CD4-positive, alpha-beta memory T cell (primary cell): ENCODE measurements around the gene LRRN4. TPM values are rescaled to one million over a fixed set of nuclear protein-coding genes. Genes with fewer than 3 reads are reported as not detected.
A peak's percentile ranks its signal among the peaks of the same experiment; 100 is the strongest.

ENCODE experiments used
- CTCF ChIA-PET: fragments of 350-600 bp; sonication (Branson Sonifier 250); formaldehyde crosslinking; loops from one replicate; lab custom pipeline; 2021; ENCODE audit warnings: inconsistent platforms; ENCODE audit not compliant: partially characterized antibody; lab: Charles Lee
- POLR2A ChIA-PET: fragments of 350-600 bp; sonication (Branson Sonifier 250); formaldehyde crosslinking; loops from one replicate; lab custom pipeline; 2021; ENCODE audit not compliant: partially characterized antibody; lab: Charles Lee
- DNase-seq, 5 donors: peaks; one replicate each; pipeline versions ENCODE4 v3.0.0 to v3.0.0-alpha.2; 2020 to 2022; ENCODE audit warnings: mixed read lengths in 1 of 5
- H3K27ac ChIP-seq: one replicate; pipeline ENCODE4 v1.7.0; 2013; ENCODE audit warnings: low read depth, low read length
- H3K27me3 ChIP-seq: 2 replicates; pipeline ENCODE4 v1.7.0; 2013; ENCODE audit warnings: mild to moderate bottlenecking, low read length, moderate library complexity; ENCODE audit not compliant: insufficient read depth
- H3K36me3 ChIP-seq: 2 replicates; pipeline ENCODE4 v1.7.0; 2013; ENCODE audit warnings: mild to moderate bottlenecking, low read length, moderate library complexity; ENCODE audit not compliant: insufficient read depth
- H3K4me1 ChIP-seq: 2 replicates; pipeline ENCODE4 v1.7.0; 2013; ENCODE audit warnings: mild to moderate bottlenecking, low read length, moderate library complexity; ENCODE audit not compliant: insufficient read depth
- H3K4me3 ChIP-seq, 2 donors: one replicate each; pipeline ENCODE4 v1.7.0; 2013; ENCODE audit warnings: low read length in 2 of 2, mild to moderate bottlenecking in 1 of 2
- H3K9me3 ChIP-seq, 2 donors: one replicate each; pipeline ENCODE4 v1.7.0; 2013; ENCODE audit warnings: low read length in 2 of 2, control low read depth in 1 of 2; ENCODE audit not compliant: control insufficient read depth in 1 of 2
- H3K27ac Mint-ChIP-seq, 7 donors: one replicate each; pipeline ENCODE4 v1.8.0; 2020 to 2021; ENCODE audit warnings: mixed read lengths in 7 of 7, mild to moderate bottlenecking in 6 of 7, inconsistent platforms in 3 of 7, moderate library complexity in 3 of 7
- H3K27me3 Mint-ChIP-seq, 2 donors: one replicate each; pipeline ENCODE4 v1.8.0; 2020 to 2021; ENCODE audit warnings: mixed read lengths in 2 of 2
- H3K36me3 Mint-ChIP-seq, 2 donors: one replicate each; pipeline ENCODE4 v1.8.0; 2020 to 2021; ENCODE audit warnings: mixed read lengths in 2 of 2, inconsistent platforms in 1 of 2, mild to moderate bottlenecking in 1 of 2
- H3K4me1 Mint-ChIP-seq, 4 donors: one replicate each; pipeline ENCODE4 v1.8.0; 2020 to 2021; ENCODE audit warnings: mixed read lengths in 4 of 4, mild to moderate bottlenecking in 1 of 4
- H3K4me3 Mint-ChIP-seq, 8 donors: one replicate each; pipeline ENCODE4 v1.8.0; 2020 to 2021; ENCODE audit warnings: mixed read lengths in 8 of 8, mild to moderate bottlenecking in 7 of 8, moderate library complexity in 6 of 8, inconsistent platforms in 3 of 8
- H3K9me3 Mint-ChIP-seq, 8 donors: one replicate each; pipeline ENCODE4 v1.8.0; 2020 to 2021; ENCODE audit warnings: mixed read lengths in 8 of 8, mild to moderate bottlenecking in 5 of 8, inconsistent platforms in 3 of 8, moderate library complexity in 1 of 8
- intact Hi-C: fragments of 100-400 bp; cut with micrococcal nuclease; formaldehyde crosslinking; loops from one replicate; pipeline ENCODE4 v1.15.1; 2023
- polyA plus RNA-seq, 2 donors: library from polyadenylated mRNA; unstranded; fragments of 300-500 nt; fragmentation: Illumina TruSeq; gene quantifications; one replicate each; pipeline ENCODE4 v1.2.3, GENCODE V29; 2021
- total RNA-seq, 2 experiments: library from RNA; stranded (reverse); gene quantifications; one replicate each; pipeline ENCODE4 v1.2.3, GENCODE V29; 2021

Gene LRRN4
- total and polyA plus RNA-seq, 4 experiments from 2014 or later, result not detected

GRCh38 chr20:6074784-6075183 is 20.9 kb upstream of the LRRN4 start:
- H3K36me3 ChIP-seq, result no peaks in the 10 kb centered on the region
- H3K27ac ChIP-seq, result no peak overlapping the region
- POLR2A ChIA-PET, result no interaction called here
- CTCF ChIA-PET, result interaction anchor here (0.7 to 8.7 kb wide), 3 partner anchors 11 to 543 kb away, joined by 3 to 145 read pairs (median 6); no protein-coding TSS in a partner anchor
- intact Hi-C loops, result loop anchor here (5.0 kb wide), 1 partner anchor 287 kb away; no protein-coding TSS in a partner anchor
- Mint-ChIP-seq H3K4me1 (peaks cover 0 to 3% (median 0%) of the 10 kb centered on the region in 4 donors), H3K36me3 (no peaks in the 10 kb centered on the region), H3K4me3 (no peak overlapping the region), H3K27ac (no peak overlapping the region), H3K27me3 (peaks cover 5 to 7% of the 10 kb centered on the region in 2 donors), H3K9me3 (peaks cover 0 to 3% (median 0%) of the 10 kb centered on the region in 8 donors)
- no peaks in the 10 kb centered on the region for H3K9me3 ChIP-seq
- no peaks in the 10 kb centered on the region for H3K4me1 ChIP-seq
- no peak overlapping the region for H3K4me3 ChIP-seq
- no peak for DNase-seq
- no peaks in the 10 kb centered on the region for H3K27me3 ChIP-seq

- POLR2A ChIA-PET, result interaction anchor here (0.9 kb wide), 1 partner anchor 360 kb away, joined by 3 read pairs; no protein-coding TSS in a partner anchor
- H3K36me3 Mint-ChIP-seq, result no peaks in the 10 kb centered on the region
- CTCF ChIA-PET, result interaction anchor here (0.7 to 8.7 kb wide), 5 partner anchors 10 to 543 kb away, joined by 3 to 145 read pairs (median 6); no protein-coding TSS in a partner anchor
- no peaks in the 10 kb centered on the region for H3K9me3 ChIP-seq
- H3K9me3 Mint-ChIP-seq, result peaks cover 0 to 3% (median 0%) of the 10 kb centered on the region in 8 donors
- H3K27me3 ChIP-seq, result no peaks in the 10 kb centered on the region
- intact Hi-C loops, result no loop called here
- H3K27me3 Mint-ChIP-seq, result peaks cover 5 to 6% of the 10 kb centered on the region in 2 donors
- no peak overlapping the region for H3K4me3 ChIP-seq
- H3K27ac ChIP-seq, result no peak overlapping the region
- no peak overlapping the region for H3K27ac Mint-ChIP-seq
- no peaks in the 10 kb centered on the region for H3K36me3 ChIP-seq
- DNase-seq, result peak in 3 of 5 donors; percentile 3 to 16 (median 5)
- H3K4me1 ChIP-seq, result no peaks in the 10 kb centered on the region
- H3K4me3 Mint-ChIP-seq, result no peak overlapping the region
- H3K4me1 Mint-ChIP-seq, result peaks cover 0 to 3% (median 0%) of the 10 kb centered on the region in 4 donors
These were observed 20.3 kb upstream of the LRRN4 start for GRCh38 chr20:6074145-6074561.

GRCh38 chr20:6070829-6071695 is 17.2 kb upstream of the LRRN4 start:
- ChIA-PET CTCF (interaction anchor here (8.7 kb wide), 1 partner anchor 540 kb away, joined by 145 read pairs; no protein-coding TSS in a partner anchor), POLR2A (no interaction called here)
- H3K9me3 ChIP-seq, result no peaks in the 10 kb centered on the region
- H3K4me1 Mint-ChIP-seq, result peaks cover 0 to 3% (median 0%) of the 10 kb centered on the region in 4 donors
- no peak overlapping the region for H3K27ac ChIP-seq
- no peaks in the 10 kb centered on the region for H3K36me3 Mint-ChIP-seq
- no peak overlapping the region for H3K4me3 Mint-ChIP-seq
- no peak overlapping the region for H3K27ac Mint-ChIP-seq
- intact Hi-C loops, result no loop called here
- H3K27me3 Mint-ChIP-seq, result peaks cover 0 to 5% of the 10 kb centered on the region in 2 donors
- no peak for DNase-seq
- H3K4me3 ChIP-seq, result no peak overlapping the region
- no peaks in the 10 kb centered on the region for H3K4me1 ChIP-seq
- H3K9me3 Mint-ChIP-seq, result peaks cover 0 to 3% (median 0%) of the 10 kb centered on the region in 8 donors
- no peaks in the 10 kb centered on the region for H3K27me3 ChIP-seq
- H3K36me3 ChIP-seq, result no peaks in the 10 kb centered on the region

DNA sequence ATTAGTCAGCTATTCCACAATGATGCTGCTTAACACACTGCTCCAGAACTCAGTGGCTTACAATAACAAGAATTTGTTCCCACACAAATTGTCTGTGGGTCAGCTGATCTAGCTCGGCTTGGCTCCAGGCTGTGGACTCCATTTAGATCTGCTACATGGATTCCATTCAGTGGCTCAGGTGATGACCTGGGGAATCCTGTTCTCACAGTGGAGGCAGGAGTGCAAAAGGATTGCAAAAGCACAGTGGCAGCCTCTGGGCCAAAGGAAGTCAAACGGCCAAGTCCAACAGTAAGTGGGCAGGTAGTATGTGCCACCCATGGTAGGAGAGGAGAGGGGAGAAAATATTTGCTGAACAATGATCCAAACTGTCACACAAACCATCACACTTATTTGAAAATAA is 15.8 kb upstream of the LRRN4 start:
- intact Hi-C loops, result no loop called here
- peaks cover 2 to 5% of the 10 kb centered on the region in 2 donors for H3K27me3 Mint-ChIP-seq
- peaks cover 0 to 3% (median 0%) of the 10 kb centered on the region in 8 donors for H3K9me3 Mint-ChIP-seq
- CTCF ChIA-PET, result interaction anchor here (1.5 kb wide), 1 partner anchor 9 kb away, joined by 4 read pairs; no protein-coding TSS in a partner anchor
- no peak for DNase-seq
- no peaks in the 10 kb centered on the region for H3K36me3 Mint-ChIP-seq
- H3K9me3 ChIP-seq, result no peaks in the 10 kb centered on the region
- no peak overlapping the region for H3K4me3 ChIP-seq
- H3K4me3 Mint-ChIP-seq, result no peak overlapping the region
- H3K36me3 ChIP-seq, result no peaks in the 10 kb centered on the region
- POLR2A ChIA-PET, result no interaction called here
- no peak overlapping the region for H3K27ac ChIP-seq
- no peaks in the 10 kb centered on the region for H3K4me1 ChIP-seq
- peaks cover 0 to 3% (median 0%) of the 10 kb centered on the region in 4 donors for H3K4me1 Mint-ChIP-seq
- H3K27me3 ChIP-seq, result no peaks in the 10 kb centered on the region
- no peak overlapping the region for H3K27ac Mint-ChIP-seq

GRCh38 chr20:6067763-6068318 is 14.0 kb upstream of the LRRN4 start:
- Histone ChIP-seq H3K36me3 (no peaks in the 10 kb centered on the region), H3K27me3 (no peaks in the 10 kb centered on the region), H3K9me3 (no peaks in the 10 kb centered on the region), H3K4me3 (no peak overlapping the region), H3K27ac (no peak overlapping the region), H3K4me1 (no peaks in the 10 kb centered on the region)
- no peaks in the 10 kb centered on the region for H3K4me1 Mint-ChIP-seq
- H3K27me3 Mint-ChIP-seq, result peaks cover 2 to 5% of the 10 kb centered on the region in 2 donors
- ChIA-PET CTCF (no interaction called here), POLR2A (no interaction called here)
- peaks cover 0 to 3% (median 0%) of the 10 kb centered on the region in 8 donors for H3K9me3 Mint-ChIP-seq
- intact Hi-C loops, result no loop called here
- H3K4me3 Mint-ChIP-seq, result no peak overlapping the region
- H3K36me3 Mint-ChIP-seq, result no peaks in the 10 kb centered on the region
- no peak for DNase-seq
- H3K27ac Mint-ChIP-seq, result no peak overlapping the region

- Histone ChIP-seq H3K4me1 (no peaks in the 10 kb centered on the region), H3K36me3 (no peaks in the 10 kb centered on the region), H3K27me3 (no peaks in the 10 kb centered on the region), H3K9me3 (no peaks in the 10 kb centered on the region), H3K27ac (no peak overlapping the region), H3K4me3 (no peak overlapping the region)
- H3K27me3 Mint-ChIP-seq, result peaks cover 2 to 5% of the 10 kb centered on the region in 2 donors
- intact Hi-C loops, result no loop called here
- H3K27ac Mint-ChIP-seq, result no peak overlapping the region
- no peaks in the 10 kb centered on the region for H3K36me3 Mint-ChIP-seq
- no peak for DNase-seq
- H3K9me3 Mint-ChIP-seq, result peaks cover 0 to 3% (median 0%) of the 10 kb centered on the region in 8 donors
- CTCF ChIA-PET, result interaction anchor here (1.1 kb wide), 1 partner anchor 536 kb away, joined by 3 read pairs; no protein-coding TSS in a partner anchor
- H3K4me3 Mint-ChIP-seq, result no peak overlapping the region
- POLR2A ChIA-PET, result no interaction called here
- peaks cover 0 to 5% (median 2%) of the 10 kb centered on the region in 4 donors for H3K4me1 Mint-ChIP-seq
These were observed 12.7 kb upstream of the LRRN4 start for GRCh38 chr20:6066582-6066981.

DNA sequence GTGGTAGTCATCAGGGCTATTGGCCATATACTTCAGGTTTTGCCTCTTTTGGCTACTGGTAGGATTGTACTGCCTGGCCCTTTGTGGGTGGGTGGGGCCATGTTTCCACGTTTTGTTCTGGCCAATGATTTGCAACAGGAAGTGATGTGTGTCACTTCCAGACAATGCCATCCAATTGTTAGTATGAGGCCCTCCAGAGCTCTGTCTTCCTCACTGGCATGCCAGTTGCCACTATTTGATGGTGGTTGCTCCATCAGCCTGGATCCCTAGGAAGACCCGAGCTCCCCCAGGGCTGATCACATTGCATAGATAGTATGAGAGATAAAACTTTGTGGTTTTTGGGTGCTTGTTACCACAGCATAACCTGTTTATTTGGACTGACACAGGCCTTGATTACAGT is 7.7 kb upstream of the LRRN4 start:
- CTCF ChIA-PET, result no interaction called here
- Mint-ChIP-seq H3K9me3 (no peaks in the 10 kb centered on the region), H3K4me3 (no peak overlapping the region), H3K27me3 (peaks cover 8 to 10% of the 10 kb centered on the region in 2 donors), H3K36me3 (no peaks in the 10 kb centered on the region), H3K4me1 (peaks cover 0 to 7% (median 4%) of the 10 kb centered on the region in 4 donors), H3K27ac (no peak overlapping the region)
- POLR2A ChIA-PET, result no interaction called here
- no peak overlapping the region for H3K4me3 ChIP-seq
- no peak overlapping the region for H3K27ac ChIP-seq
- no peaks in the 10 kb centered on the region for H3K27me3 ChIP-seq
- H3K4me1 ChIP-seq, result no peaks in the 10 kb centered on the region
- H3K9me3 ChIP-seq, result no peaks in the 10 kb centered on the region
- DNase-seq, result no peak
- intact Hi-C loops, result no loop called here
- no peaks in the 10 kb centered on the region for H3K36me3 ChIP-seq
